HG03196 (cell line): ENCODE results near the gene LOXL3.
"Not testable (repeated sequence)": the region's sequence is repeated elsewhere in the genome, so short reads cannot be mapped to it uniquely, and the experiment has no call there.

Experiments used
- ATAC-seq: cut with Tn5 transposase; IDR thresholded peaks from one replicate; pipeline ENCODE4 v1.9.1; 2021; ENCODE audit not compliant: unreplicated experiment

LOXL3 gene

GRCh38 chr2:74493546-74493945 lies 60.2 kb downstream of the LOXL3 start:
- no peak for ATAC-seq

DNA sequence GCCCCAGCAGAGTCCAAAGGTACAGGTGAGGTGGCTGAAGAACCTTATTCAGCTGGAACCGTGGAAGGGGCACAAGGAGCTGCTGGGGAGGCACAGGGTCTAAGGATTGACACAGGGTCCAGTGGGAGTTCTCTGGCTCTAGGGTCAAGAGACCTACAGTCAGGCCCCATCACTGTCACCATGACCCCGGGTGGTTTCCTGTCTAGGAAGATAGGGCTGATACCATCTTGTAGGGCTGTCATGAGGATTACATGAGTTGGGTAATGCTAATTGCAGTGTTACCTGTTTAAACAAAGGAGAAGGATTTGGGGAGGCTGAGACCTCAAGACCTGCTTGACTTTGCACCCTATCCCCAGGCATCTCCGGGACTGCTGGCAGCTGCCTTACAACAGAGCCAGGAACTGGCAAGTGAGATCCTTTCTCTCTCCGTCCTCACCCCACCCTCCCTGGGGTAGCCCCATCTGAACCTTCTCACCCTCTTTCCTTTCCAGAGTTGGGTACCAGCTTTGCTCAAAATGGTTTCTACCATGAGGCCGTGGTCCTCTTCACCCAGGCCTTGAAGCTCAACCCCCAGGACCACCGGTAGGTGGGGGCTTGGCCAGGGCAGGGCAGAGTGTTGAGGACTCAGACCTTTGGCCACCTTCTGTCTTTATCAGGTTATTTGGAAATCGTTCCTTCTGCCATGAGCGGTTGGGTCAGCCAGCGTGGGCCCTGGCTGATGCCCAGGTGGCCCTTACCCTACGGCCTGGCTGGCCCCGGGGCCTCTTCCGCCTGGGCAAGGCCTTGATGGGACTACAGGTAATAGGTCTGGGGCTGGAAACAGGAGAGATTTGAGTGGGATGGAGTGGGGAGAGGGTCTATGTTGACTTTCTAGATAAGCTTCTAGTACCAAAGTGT lies 61.8 kb downstream of the LOXL3 start:
- ATAC-seq = no peak

DNA sequence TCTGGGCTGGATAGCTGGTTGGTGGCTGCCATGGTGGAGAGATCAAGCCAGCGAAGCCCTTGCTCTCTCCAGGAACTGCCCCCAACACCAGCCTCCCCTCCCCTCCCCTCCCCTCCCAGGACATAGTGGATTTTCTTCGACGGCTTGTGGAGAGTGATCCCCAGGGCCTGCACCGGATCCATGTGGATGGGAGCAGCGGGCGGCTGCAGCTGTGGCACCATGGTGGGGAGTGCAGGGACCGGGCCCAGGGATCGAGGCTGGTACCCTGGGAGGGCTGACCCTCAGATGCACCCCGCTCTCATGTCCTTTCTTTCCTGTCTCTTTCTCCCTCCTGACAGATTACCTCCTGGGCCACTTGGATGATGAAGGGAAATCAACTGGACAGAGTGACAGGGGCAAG lies 63.8 kb downstream of the LOXL3 start:
- ATAC-seq = no peak

DNA sequence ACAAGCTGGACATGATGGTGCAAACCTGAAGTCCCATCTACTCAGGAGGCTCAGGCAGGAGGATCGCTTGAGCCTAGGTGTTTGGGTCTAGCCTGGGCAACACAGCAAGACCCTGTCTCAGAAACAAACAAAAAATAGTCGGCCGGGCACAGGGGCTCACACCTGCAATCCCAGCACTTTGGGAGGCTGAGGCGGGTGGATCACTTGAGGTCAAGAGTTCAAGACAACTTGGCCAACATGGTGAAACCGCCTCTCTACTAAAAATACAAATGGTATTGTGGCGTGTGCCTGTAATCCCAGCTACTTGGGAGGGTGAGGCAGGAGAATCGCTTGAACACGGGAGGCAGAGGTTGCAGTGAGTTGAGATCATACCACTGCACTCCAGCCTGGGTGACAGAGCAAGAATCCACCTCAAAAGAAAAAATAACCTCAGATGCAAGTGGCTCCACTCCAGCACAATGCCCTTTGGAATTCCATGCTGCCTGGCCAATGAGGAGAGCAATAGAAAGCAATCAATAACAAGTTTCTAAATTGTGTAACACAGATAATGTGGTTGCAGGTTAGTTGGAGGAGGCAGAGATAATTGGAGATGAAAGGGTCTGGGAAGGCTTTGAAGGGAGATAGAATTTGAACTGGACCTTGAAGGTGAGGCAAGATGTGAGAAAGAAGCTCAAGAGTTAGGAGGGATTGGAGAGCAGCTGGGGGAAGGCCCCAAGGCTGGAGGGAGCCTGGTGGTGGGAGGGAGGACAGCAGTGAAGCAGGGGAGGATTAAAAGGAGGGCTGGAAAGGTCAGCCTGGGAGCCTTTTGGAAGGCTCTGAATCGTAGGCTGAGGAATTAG lies 64.9 kb downstream of the LOXL3 start:
- no peak for ATAC-seq

DNA sequence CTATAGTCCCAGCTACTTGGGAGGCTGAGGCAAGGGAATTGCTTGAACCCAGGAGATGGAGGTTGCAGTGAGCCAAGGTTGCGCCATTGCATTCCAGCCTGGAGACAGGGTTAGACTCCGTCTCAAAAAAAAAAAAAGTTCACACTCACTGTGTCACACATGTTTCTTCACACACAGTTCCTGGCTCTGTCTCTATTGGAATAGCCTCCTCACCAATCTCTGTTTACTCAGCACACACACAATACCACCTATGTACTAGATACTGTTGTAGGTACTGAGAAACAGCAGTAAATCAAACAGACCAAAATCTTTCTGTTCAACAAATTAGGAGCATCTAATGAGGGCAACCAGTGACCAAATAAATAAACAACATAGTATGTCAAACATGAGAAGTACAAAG lies 67.6 kb downstream of the LOXL3 start:
- ATAC-seq = no peak

- ATAC-seq = not testable (repeated sequence)
Observed at GRCh38 chr2:74483675-74484164, 70.0 kb downstream of the LOXL3 start.

GRCh38 chr2:74482801-74483674 lies 70.7 kb downstream of the LOXL3 start, which contains the start of the genes CCDC142 and TTC31:
Gene CCDC142 (minus strand): TSS chr2:74482998. CDS start chr2:74482837, 161 bp downstream.
Gene TTC31 (plus strand): TSS chr2:74483081. CDS start chr2:74483096, 15 bp downstream.
- peak; percentile 89 for ATAC-seq
